GM19468 (cell line): ENCODE measurements around the gene NDUFB7.
"Not testable (repeated sequence)": the region's sequence is repeated elsewhere in the genome, so short reads cannot be mapped to it uniquely, and the experiment has no call there.

Experiments
- ATAC-seq: cut with Tn5 transposase; IDR thresholded peaks from one replicate; pipeline ENCODE4 v1.9.1; 2021; ENCODE audit warnings: mild to moderate bottlenecking, moderate library complexity, moderate number of reproducible peaks; ENCODE audit not compliant: unreplicated experiment; ENCODE audit errors: extremely low read depth

Gene NDUFB7

GRCh38 chr19:14575428-14575980, 3.6 kb upstream of the NDUFB7 start:
- ATAC-seq, result no peak

DNA sequence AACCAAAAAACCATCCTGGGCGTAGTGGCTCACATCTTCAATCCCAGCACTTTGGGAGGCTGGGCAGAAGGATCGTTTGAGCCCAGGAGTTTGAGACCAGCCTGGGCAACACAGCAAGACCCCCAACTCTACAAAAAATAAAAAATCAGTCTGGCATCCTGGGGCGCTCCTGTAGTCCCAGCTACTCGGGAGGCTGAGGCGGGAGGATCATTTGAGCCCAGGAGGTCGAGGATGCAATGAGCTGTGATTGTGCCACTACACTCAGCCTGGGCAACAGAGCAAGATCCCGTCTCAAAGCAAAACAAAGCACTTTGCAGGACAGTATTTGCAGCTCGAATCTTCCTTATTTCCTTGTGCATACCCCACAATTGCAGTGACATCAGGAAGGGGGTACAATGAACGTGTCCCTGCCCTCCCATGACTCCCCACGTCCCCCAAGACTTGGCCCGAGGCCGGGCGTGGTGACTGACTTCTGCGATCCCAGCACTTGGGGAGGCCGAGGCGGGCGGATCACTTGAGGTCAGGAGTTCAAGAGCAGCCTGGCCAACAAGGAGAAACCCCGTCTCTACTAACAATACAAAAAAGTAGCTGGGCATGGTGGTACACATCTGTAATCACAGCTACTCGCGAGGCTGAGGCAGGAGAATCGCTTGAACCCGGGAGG, 870 bp downstream of the NDUFB7 start:
- ATAC-seq, result no peak

- no peak for ATAC-seq
These were observed 4.8 kb downstream of the NDUFB7 start for GRCh38 chr19:14567079-14567478.

GRCh38 chr19:14566712-14567077, 5.2 kb downstream of the NDUFB7 start:
- ATAC-seq, result no peak

DNA sequence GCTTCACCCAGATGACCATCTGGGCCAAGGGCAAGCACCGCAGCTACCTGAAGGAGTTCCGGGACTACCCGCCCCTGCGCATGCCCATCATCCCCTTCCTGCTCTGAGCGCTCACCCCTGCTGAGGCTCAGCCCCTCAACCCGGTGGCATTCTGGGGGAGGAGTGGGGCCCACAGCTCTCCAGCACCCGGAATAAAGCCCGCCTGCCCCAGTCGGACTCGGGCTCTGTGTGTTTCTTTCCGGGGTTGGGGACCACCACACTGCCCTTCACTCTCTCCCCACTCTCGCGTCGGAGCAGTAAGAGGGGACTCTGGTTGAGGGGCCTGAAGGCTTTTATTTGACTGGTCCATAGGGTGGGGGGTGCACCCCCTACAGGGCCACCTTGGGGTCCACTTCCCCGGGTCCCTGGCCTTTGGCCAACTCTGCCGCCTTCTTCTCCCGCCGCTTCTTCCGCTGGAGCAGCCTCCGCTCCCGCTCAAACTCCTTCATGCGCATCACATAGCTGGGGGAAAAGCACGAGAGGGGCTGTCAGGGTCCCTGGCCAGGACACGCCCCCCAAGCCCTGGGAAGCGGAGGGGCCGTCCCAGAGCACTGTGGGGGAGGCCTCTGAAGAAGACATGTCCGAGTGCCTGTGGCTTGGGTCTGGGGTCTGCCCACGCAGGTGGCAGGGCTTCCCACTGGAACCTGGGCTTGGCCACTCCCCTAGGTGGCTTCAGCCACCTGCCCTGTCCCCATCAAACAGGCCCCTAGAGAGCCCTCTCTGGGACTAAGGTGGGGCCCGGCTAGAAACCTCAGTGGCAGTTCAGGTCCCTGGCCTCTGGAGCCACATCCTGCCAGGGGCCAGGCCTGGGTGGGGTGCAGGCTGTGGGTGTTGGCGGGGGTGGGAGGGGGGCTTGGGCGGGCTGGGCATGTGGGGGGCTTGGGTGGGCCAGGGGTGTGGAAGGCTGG, 5.8 kb downstream of the NDUFB7 start:
- no peak for ATAC-seq

- no peak for ATAC-seq
These were observed 6.6 kb downstream of the NDUFB7 start for GRCh38 chr19:14565298-14565679.

DNA sequence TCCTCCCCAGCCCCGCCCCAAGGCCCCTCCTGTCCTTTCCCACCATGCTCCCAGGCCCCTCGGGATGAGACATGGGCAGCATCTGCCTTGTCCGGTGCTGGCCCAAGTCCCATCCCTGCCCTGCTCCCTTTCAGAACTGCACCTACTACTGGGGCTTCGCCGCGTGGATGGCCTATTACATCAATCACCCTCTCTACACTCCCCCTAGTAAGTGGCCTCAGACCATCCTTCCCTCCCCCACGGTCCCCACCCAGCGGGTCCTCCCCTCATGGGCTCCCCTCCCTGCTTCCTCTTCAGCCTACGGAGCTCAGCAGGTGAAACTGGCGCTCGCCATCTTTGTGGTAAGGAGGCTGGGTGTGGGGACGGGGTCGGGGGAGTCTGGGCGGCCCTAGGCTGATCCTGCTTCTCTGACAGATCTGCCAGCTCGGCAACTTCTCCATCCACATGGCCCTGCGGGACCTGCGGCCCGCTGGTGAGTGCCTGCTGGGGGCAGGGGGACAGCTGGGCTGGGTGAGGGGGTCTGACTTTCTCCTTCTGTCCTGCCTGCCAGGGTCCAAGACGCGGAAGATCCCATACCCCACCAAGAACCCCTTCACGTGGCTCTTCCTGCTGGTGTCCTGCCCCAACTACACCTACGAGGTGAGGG, 7.1 kb downstream of the NDUFB7 start:
- not testable (repeated sequence) for ATAC-seq

- ATAC-seq, result no peak
These were observed 7.7 kb downstream of the NDUFB7 start for GRCh38 chr19:14563989-14564651.

- ATAC-seq, result no peak
These were observed 8.3 kb downstream of the NDUFB7 start for GRCh38 chr19:14563590-14563926.

GRCh38 chr19:14562660-14563589, 8.9 kb downstream of the NDUFB7 start:
- ATAC-seq, result no peak

GRCh38 chr19:14561847-14562351, 10.0 kb downstream of the NDUFB7 start:
- no peak for ATAC-seq

GRCh38 chr19:14561249-14561648, 10.6 kb downstream of the NDUFB7 start:
- ATAC-seq, result no peak

DNA sequence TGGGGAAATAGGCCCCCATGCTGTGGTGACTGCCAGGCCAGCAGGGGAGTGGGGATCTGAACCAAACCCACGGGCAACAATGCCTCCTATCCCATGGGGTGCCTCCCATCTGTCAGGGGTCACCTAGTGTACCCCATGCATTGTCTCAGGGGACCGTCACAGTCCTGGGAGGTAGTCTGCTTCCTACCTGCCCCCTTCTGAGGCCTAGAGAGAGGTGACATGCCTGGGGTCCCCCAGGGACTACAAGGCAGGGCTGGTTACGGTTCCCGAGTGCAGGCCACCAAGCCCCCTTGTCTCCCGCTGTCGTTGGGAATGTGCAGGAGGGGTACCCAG, 11.1 kb downstream of the NDUFB7 start:
- ATAC-seq, result no peak

- no peak for ATAC-seq
These were observed 11.7 kb downstream of the NDUFB7 start for GRCh38 chr19:14559916-14560775.

DNA sequence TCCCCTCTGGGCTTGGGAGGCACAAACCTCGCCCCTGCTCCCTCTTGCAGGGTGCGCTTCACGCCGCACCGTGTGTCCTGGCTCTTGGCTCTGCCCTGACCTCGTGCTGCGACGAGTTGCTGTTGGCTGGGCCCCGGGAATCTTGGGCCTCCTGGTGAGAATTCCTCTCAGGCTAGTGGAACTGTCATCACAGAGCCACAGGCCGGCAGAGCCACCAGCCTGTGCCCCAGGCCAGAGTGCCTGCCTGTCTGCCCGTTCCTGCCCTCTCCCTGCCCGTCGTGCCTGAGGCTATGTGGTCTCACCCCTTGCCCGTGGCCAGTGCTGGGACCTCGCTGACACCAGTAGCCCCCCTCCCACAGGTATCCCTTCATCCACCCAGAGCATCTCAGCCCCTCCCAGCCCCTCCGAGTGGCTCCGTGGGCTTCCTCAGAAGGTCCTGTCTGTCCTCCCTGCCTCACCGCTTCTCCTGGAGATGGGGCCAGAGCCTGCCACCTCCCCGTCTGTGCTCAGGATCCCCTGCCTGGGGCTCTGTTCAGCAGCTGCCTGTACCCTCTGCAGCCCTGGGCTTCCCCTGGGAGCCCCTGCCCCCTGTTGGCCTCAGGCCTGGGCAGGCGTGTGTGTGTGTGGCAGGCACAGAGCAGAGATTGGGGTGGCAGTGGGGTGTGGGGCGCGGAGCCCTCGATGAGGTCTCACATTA, 13.3 kb downstream of the NDUFB7 start:
- ATAC-seq, result no peak

DNA sequence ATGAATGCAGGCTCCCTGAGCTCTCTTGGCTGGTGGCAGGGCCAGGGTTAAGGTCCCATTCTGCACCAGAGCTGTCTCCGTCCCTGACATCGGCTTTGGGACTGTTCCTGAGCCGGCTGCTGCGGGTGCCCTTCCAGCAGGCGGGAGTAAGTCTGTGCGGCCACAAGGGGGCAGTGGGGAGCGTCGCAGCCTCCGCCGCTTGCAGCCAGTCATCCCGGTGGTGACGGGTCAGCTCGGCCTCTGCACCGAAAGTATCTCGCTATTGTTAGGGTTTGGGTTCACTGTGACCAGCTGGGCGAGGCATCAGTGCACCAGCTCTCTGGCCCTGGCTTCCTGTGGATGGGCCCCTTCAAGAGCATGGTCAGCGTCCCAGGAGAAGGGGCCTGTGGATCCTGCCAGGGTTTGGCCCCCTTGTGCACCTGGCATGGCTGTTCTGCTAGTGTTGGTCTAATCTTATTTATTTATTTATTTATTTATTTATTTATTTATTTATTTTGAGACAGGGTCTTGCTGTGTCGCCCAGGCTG, 15.1 kb downstream of the NDUFB7 start:
- no peak for ATAC-seq

DNA sequence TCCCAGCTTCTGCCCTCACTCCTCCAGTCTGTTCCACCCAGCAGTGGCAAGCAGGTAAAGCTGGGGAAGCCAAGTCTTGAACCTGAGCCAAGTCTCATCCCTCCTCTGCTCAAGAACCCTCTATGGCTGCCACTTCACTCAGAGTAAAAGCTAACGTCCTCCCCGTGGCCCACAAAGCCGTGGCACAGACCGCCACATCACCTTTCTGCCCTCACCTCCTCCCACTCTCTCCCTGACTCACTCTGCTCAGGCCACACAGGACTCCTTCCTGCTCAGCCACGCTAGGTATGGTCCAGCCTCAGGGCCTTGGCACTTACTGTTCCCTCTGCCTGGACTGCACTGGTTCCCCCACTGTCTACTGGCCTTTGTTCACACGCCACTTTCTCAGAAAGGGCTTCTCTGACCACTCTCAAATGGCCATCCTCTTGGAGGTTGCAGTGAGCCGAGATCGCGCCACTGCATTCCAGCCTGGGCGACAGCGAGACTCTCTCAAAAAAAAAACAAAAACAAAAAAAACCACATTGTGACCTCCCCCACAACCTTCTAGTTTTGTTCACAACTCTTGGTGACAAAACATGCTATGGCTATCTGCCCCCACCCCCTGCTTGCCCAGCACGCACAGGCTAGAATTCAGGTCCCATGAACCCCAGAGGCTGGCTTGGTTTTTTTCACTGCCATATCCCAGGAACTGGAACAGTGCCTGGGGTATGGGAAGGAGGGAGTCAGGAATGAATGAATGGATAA, 15.8 kb downstream of the NDUFB7 start:
- no peak for ATAC-seq
